ENCODE measurements around the gene EIF6. TPM values are rescaled to one million over a fixed set of nuclear protein-coding genes. Genes with fewer than 3 reads are reported as not detected.

EIF6 gene
- polyA plus RNA-seq, 4 donors, result 186 to 394 (median 284) TPM

DNA sequence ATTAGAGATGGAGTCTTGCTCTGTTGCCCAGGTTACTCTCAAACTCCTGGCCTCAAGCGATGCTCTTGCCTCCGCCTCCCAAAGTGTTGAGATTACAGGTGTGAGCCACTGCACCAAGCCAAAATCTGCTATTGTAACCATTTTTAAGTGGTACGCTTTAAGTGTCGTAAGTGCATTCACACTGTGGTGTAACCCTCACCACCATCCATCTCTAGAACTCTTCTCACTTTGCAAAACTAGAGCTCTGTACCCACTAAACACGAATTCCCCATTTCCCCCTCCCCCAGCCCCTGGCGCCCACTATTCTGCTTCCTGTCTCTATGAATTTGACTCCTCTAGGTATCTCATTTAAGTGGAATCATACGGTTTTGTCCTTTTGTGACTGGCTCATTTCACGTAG lies 10.5 kb upstream of the EIF6 start:
- Histone ChIP-seq H3K36me3 (ENCODE audit: control insufficient read depth in 3 of 3, insufficient read depth in 2 of 3, low read depth in 1 of 3, low read length in 3 of 3) (no peaks in the 10 kb centered on the region), H3K4me3 (ENCODE audit: low read depth in 1 of 3, low read length in 3 of 3) (no peak overlapping the region), H3K4me1 (ENCODE audit: control insufficient read depth in 3 of 3, insufficient read depth in 2 of 3, low read depth in 1 of 3, low read length in 2 of 3) (no peaks in the 10 kb centered on the region), H3K9me3 (ENCODE audit: control insufficient read depth in 2 of 2, insufficient read depth in 1 of 2, low read depth in 1 of 2, low read length in 1 of 2) (no peaks in the 10 kb centered on the region), H3K27me3 (ENCODE audit: control insufficient read depth in 3 of 3, insufficient read depth in 3 of 3, low read length in 3 of 3) (no peaks in the 10 kb centered on the region), H3K27ac (ENCODE audit: low read depth in 1 of 3, low read length in 2 of 3) (no peak overlapping the region)
- WGBS, 3 donors, result 70 to 84% (median 70%) methylated on average over 8 of the region's 8 CpGs
- FAIRE-seq (no peak), DNase-seq (no peak)

DNA sequence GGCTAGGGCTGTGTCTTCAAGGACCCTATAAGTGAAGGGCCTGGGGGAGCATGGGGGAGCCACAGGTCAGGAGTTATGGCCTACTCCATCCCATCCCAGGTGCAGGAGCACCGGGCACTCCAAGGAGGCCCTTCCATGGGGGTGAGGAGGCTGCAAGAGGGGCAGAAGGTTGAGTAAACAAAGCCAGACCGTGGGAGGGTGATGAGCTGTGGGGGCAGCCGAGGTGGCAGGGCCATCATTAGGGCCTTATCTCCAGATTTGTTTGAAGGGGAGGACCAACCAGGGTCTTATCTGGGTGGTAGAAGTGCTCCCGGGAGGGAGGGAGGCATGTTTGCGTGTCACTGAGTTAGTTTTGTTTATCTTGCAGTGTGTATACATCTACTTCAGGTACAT lies 9.7 kb upstream of the EIF6 start:
- no peaks in the 10 kb centered on the region for H3K4me1 ChIP-seq (ENCODE audit: control insufficient read depth in 3 of 3, insufficient read depth in 2 of 3, low read depth in 1 of 3, low read length in 2 of 3)
- H3K27me3 ChIP-seq (ENCODE audit: control insufficient read depth in 3 of 3, insufficient read depth in 3 of 3, low read length in 3 of 3), result no peaks in the 10 kb centered on the region
- DNase-seq (no peak), FAIRE-seq (no peak)
- no peak overlapping the region for H3K4me3 ChIP-seq (ENCODE audit: low read depth in 1 of 3, low read length in 3 of 3)
- 25 to 41% (median 39%) methylated on average over 5 of the region's 5 CpGs for WGBS, 3 donors
- no peaks in the 10 kb centered on the region for H3K9me3 ChIP-seq (ENCODE audit: control insufficient read depth in 2 of 2, insufficient read depth in 1 of 2, low read depth in 1 of 2, low read length in 1 of 2)
- no peaks in the 10 kb centered on the region for H3K36me3 ChIP-seq (ENCODE audit: control insufficient read depth in 3 of 3, insufficient read depth in 2 of 3, low read depth in 1 of 3, low read length in 3 of 3)
- no peak overlapping the region for H3K27ac ChIP-seq (ENCODE audit: low read depth in 1 of 3, low read length in 2 of 3)

- FAIRE-seq (no peak), DNase-seq (no peak)
- Histone ChIP-seq H3K27ac (ENCODE audit: low read depth in 1 of 3, low read length in 2 of 3) (no peak overlapping the region), H3K27me3 (ENCODE audit: control insufficient read depth in 3 of 3, insufficient read depth in 3 of 3, low read length in 3 of 3) (no peaks in the 10 kb centered on the region), H3K36me3 (ENCODE audit: control insufficient read depth in 3 of 3, insufficient read depth in 2 of 3, low read depth in 1 of 3, low read length in 3 of 3) (no peaks in the 10 kb centered on the region), H3K9me3 (ENCODE audit: control insufficient read depth in 2 of 2, insufficient read depth in 1 of 2, low read depth in 1 of 2, low read length in 1 of 2) (no peaks in the 10 kb centered on the region), H3K4me3 (ENCODE audit: low read depth in 1 of 3, low read length in 3 of 3) (no peak overlapping the region), H3K4me1 (ENCODE audit: control insufficient read depth in 3 of 3, insufficient read depth in 2 of 3, low read depth in 1 of 3, low read length in 2 of 3) (no peaks in the 10 kb centered on the region)
- WGBS, 3 donors, result 86 to 87% (median 87%) methylated on average over 19 of the region's 19 CpGs
Measured at GRCh38 chr20:35293303-35294292, 9.0 kb upstream of the EIF6 start.

- no peak overlapping the region for H3K4me3 ChIP-seq (ENCODE audit: low read depth in 1 of 3, low read length in 3 of 3)
- H3K4me1 ChIP-seq (ENCODE audit: control insufficient read depth in 3 of 3, insufficient read depth in 2 of 3, low read depth in 1 of 3, low read length in 2 of 3), result peaks cover 0 to 4% (median 0%) of the 10 kb centered on the region in 3 donors
- no peak overlapping the region for H3K27ac ChIP-seq (ENCODE audit: low read depth in 1 of 3, low read length in 2 of 3)
- no peaks in the 10 kb centered on the region for H3K9me3 ChIP-seq (ENCODE audit: control insufficient read depth in 2 of 2, insufficient read depth in 1 of 2, low read depth in 1 of 2, low read length in 1 of 2)
- 75 to 80% (median 78%) methylated on average over 23 of the region's 23 CpGs for WGBS, 3 donors
- no peaks in the 10 kb centered on the region for H3K36me3 ChIP-seq (ENCODE audit: control insufficient read depth in 3 of 3, insufficient read depth in 2 of 3, low read depth in 1 of 3, low read length in 3 of 3)
- DNase-seq (no peak), FAIRE-seq (no peak)
- H3K27me3 ChIP-seq (ENCODE audit: control insufficient read depth in 3 of 3, insufficient read depth in 3 of 3, low read length in 3 of 3), result no peaks in the 10 kb centered on the region
Measured at GRCh38 chr20:35292504-35293285, 8.1 kb upstream of the EIF6 start.

DNA sequence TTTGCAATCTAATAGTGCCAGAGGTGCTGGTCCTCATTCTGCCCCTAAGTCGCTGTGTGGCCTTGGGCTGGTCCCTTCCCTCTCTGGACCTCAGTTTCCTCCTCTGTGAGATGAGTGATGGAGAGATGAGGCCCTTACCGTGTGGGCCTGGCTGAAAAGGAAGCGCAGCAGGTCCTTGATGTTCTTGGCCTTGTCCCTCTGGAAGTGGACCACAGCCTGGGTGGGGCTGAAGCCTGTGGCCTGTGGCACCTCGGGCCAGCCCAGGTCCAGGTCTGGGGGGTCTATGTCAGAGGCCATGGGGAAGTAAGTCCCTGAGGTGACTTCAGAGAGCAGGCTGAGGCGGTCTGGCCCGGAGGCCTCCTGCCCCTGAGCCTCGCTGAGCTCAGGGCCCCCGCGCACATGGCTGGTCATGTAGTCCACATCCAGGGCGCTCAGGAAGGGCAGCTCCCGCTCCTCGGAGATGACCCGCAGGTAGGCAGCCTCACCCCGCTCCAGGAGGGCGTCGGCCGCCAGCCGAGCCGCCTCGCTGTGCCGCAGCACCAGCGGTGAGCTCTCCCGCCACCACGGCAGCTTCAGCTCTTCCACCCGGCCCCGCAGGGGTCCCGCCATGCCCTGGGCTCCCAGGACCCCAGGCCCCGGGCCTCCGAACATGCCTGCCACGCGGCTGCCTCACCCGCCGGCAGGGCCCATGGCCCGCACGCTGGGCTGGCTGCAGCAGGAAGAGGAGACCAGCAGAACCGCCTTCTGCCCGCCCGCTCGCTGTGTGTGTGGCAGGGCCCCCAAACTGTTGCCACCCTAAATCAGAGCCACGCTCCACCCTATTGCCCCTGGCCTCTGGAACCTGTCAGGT lies 7.3 kb upstream of the EIF6 start, which contains the start of gene FAM83C:
Gene FAM83C (minus strand): TSS at position 772 of the 850 bp plus-strand sequence. CDS start 121 bp downstream, at position 651.
- no peak within 1 kb of the TSS for H3K27ac ChIP-seq (ENCODE audit: low read depth in 1 of 3, low read length in 2 of 3)
- H3K27me3 ChIP-seq (ENCODE audit: control insufficient read depth in 3 of 3, insufficient read depth in 3 of 3, low read length in 3 of 3), result no peaks in the 10 kb centered on the region
- 84 to 87% (median 85%) methylated on average over 20 to 40 of the region's 40 CpGs for WGBS, 3 donors
- no peak for DNase-seq
- FAIRE-seq, result no peak
- no peaks in the 10 kb centered on the region for H3K36me3 ChIP-seq (ENCODE audit: control insufficient read depth in 3 of 3, insufficient read depth in 2 of 3, low read depth in 1 of 3, low read length in 3 of 3)
- no peaks in the 10 kb centered on the region for H3K9me3 ChIP-seq (ENCODE audit: control insufficient read depth in 2 of 2, insufficient read depth in 1 of 2, low read depth in 1 of 2, low read length in 1 of 2)
- H3K4me3 ChIP-seq (ENCODE audit: low read depth in 1 of 3, low read length in 3 of 3), result no peak within 1 kb of the TSS
- peaks cover 0 to 11% (median 0%) of the 10 kb centered on the region in 3 donors for H3K4me1 ChIP-seq (ENCODE audit: control insufficient read depth in 3 of 3, insufficient read depth in 2 of 3, low read depth in 1 of 3, low read length in 2 of 3)

GRCh38 chr20:35290887-35291417 lies 6.4 kb upstream of the EIF6 start:
- peaks cover 0 to 19% (median 6%) of the 10 kb centered on the region in 3 donors for H3K4me1 ChIP-seq (ENCODE audit: control insufficient read depth in 3 of 3, insufficient read depth in 2 of 3, low read depth in 1 of 3, low read length in 2 of 3)
- FAIRE-seq (no peak), DNase-seq (no peak)
- H3K4me3 ChIP-seq (ENCODE audit: low read depth in 1 of 3, low read length in 3 of 3), result no peak overlapping the region
- no peaks in the 10 kb centered on the region for H3K9me3 ChIP-seq (ENCODE audit: control insufficient read depth in 2 of 2, insufficient read depth in 1 of 2, low read depth in 1 of 2, low read length in 1 of 2)
- no peak overlapping the region for H3K27ac ChIP-seq (ENCODE audit: low read depth in 1 of 3, low read length in 2 of 3)
- WGBS, 3 donors, result 83 to 89% (median 84%) methylated on average over 7 of the region's 7 CpGs
- H3K36me3 ChIP-seq (ENCODE audit: control insufficient read depth in 3 of 3, insufficient read depth in 2 of 3, low read depth in 1 of 3, low read length in 3 of 3), result no peaks in the 10 kb centered on the region
- no peaks in the 10 kb centered on the region for H3K27me3 ChIP-seq (ENCODE audit: control insufficient read depth in 3 of 3, insufficient read depth in 3 of 3, low read length in 3 of 3)

- WGBS, 3 donors, result 65 to 74% (median 65%) methylated on average over 5 to 7 of the region's 7 CpGs
- no peak overlapping the region for H3K27ac ChIP-seq (ENCODE audit: low read depth in 1 of 3, low read length in 2 of 3)
- H3K36me3 ChIP-seq (ENCODE audit: control insufficient read depth in 3 of 3, insufficient read depth in 2 of 3, low read depth in 1 of 3, low read length in 3 of 3), result no peaks in the 10 kb centered on the region
- H3K27me3 ChIP-seq (ENCODE audit: control insufficient read depth in 3 of 3, insufficient read depth in 3 of 3, low read length in 3 of 3), result no peaks in the 10 kb centered on the region
- no peak for DNase-seq
- H3K9me3 ChIP-seq (ENCODE audit: control insufficient read depth in 2 of 2, insufficient read depth in 1 of 2, low read depth in 1 of 2, low read length in 1 of 2), result no peaks in the 10 kb centered on the region
- H3K4me3 ChIP-seq (ENCODE audit: low read depth in 1 of 3, low read length in 3 of 3), result no peak overlapping the region
- FAIRE-seq, result no peak
- H3K4me1 ChIP-seq (ENCODE audit: control insufficient read depth in 3 of 3, insufficient read depth in 2 of 3, low read depth in 1 of 3, low read length in 2 of 3), result peaks cover 0 to 25% (median 8%) of the 10 kb centered on the region in 3 donors
Measured at GRCh38 chr20:35290186-35290886, 5.8 kb upstream of the EIF6 start.

All from small intestine (tissue), 7 donors.